Endothelial cell of umbilical vein (primary cell): ENCODE results near the gene GANC. TPM values are rescaled to one million over a fixed set of nuclear protein-coding genes. Genes with fewer than 3 reads are reported as not detected.

Experiments
- BruUV-seq: library from RNA; stranded (reverse); fragments of 400-500 nt; replicated peaks from 2 replicates; lab custom pipeline; 2021; lab: Mats Ljungman, UMichigan
- CTCF ChIA-PET: fragments of 300-600, 350-600 bp; sonication (Branson Sonifier 250); formaldehyde crosslinking; loops from one replicate; lab custom pipeline; 2021; ENCODE audit warnings: antibody characterized with exemption, inconsistent platforms; lab: Charles Lee
- POLR2A ChIA-PET: fragments of 300-600, 350-600 bp; sonication (Branson Sonifier 250); formaldehyde crosslinking; loops from one replicate; lab custom pipeline; 2021; ENCODE audit warnings: antibody characterized with exemption, inconsistent platforms; lab: Charles Lee
- DNase-seq: peaks from one replicate; pipeline ENCODE4 v3.0.0-alpha.2; 2011; ENCODE audit warnings: low read depth, low spot score
- FAIRE-seq: peaks from 2 replicates; lab custom pipeline; 2011; peaks lifted over from hg19 to GRCh38; lab: Jason Lieb, UNC
- H2AFZ ChIP-seq: 2 replicates; pipeline ENCODE4 v1.6.0; 2012; ENCODE audit warnings: low read depth, low read length, control low read depth, inconsistent platforms
- H3K27ac ChIP-seq: 2 replicates; pipeline ENCODE4 v1.5.1; 2011; ENCODE audit warnings: low read depth, mild to moderate bottlenecking, control low read depth, low read length, moderate library complexity; ENCODE audit not compliant: insufficient read depth
- H3K27me3 ChIP-seq, 2 experiments: 2 replicates each; pipeline versions ENCODE4 v1.6.0 to v1.6.1; 2011; ENCODE audit warnings: low read length in 2 of 2, mixed read lengths in 1 of 2; ENCODE audit not compliant: control insufficient read depth in 2 of 2, insufficient read depth in 2 of 2
- H3K36me3 ChIP-seq, 2 experiments: 2 replicates in 1 of 2; 3 replicates in 1 of 2; pipeline ENCODE4 v1.5.1; 2011; ENCODE audit warnings: low read length in 2 of 2, mild to moderate bottlenecking in 1 of 2, moderate library complexity in 1 of 2; ENCODE audit not compliant: control insufficient read depth in 2 of 2, insufficient read depth in 2 of 2; ENCODE audit errors: extremely low read depth in 1 of 2
- H3K4me1 ChIP-seq: 3 replicates; pipeline ENCODE4 v1.5.1; 2011; ENCODE audit warnings: mild to moderate bottlenecking, low read length; ENCODE audit not compliant: control insufficient read depth, insufficient read depth; ENCODE audit errors: extremely low read depth
- H3K4me2 ChIP-seq: 2 replicates; pipeline ENCODE4 v1.6.1; 2011; ENCODE audit warnings: low read length, control low read depth, mixed read lengths; ENCODE audit not compliant: insufficient read depth
- H3K4me3 ChIP-seq, 3 experiments: fragments of 200-600 bp in 1 of 3; sonication (generic), shearing (Covaris generic) in 1 of 3; replicated peaks in 1 of 3; 2 replicates each; pipeline ENCODE4 v1.5.1; 2011 to 2016; ENCODE audit warnings: control low read depth in 3 of 3, low read length in 3 of 3, mild to moderate bottlenecking in 2 of 3, inconsistent platforms in 1 of 3, low read depth in 1 of 3, moderate library complexity in 1 of 3; ENCODE audit not compliant: insufficient read depth in 1 of 3
- H3K79me2 ChIP-seq: 2 replicates; pipeline ENCODE4 v1.6.0; 2012; ENCODE audit warnings: low read length, inconsistent platforms; ENCODE audit not compliant: control insufficient read depth, insufficient read depth
- H3K9ac ChIP-seq: replicated peaks from 2 replicates; pipeline ENCODE3; 2011; ENCODE audit warnings: low read length, control low read depth; ENCODE audit not compliant: insufficient read depth; ENCODE audit errors: extremely low read depth
- H3K9me1 ChIP-seq: replicated peaks from 3 replicates; pipeline ENCODE4 v1.6.0; 2011; ENCODE audit warnings: mild to moderate bottlenecking, low read length; ENCODE audit not compliant: control insufficient read depth, insufficient read depth; ENCODE audit errors: extremely low read depth
- H3K9me3 ChIP-seq: replicated peaks from 2 replicates; pipeline ENCODE4 v1.5.1; 2012; ENCODE audit warnings: low read length, inconsistent platforms; ENCODE audit not compliant: control insufficient read depth, insufficient read depth
- H4K20me1 ChIP-seq: replicated peaks from 2 replicates; pipeline ENCODE3; 2011; ENCODE audit warnings: mild to moderate bottlenecking, low read length; ENCODE audit not compliant: control insufficient read depth, insufficient read depth; ENCODE audit errors: extremely low read depth
- CTCF ChIP-seq, 2 donors: IDR thresholded peaks; 1 replicate in 1 of 2; 2 replicates in 1 of 2; pipeline ENCODE4 v1.5.1; 2011; ENCODE audit warnings: low read length in 2 of 2, mild to moderate bottlenecking in 2 of 2, moderate library complexity in 2 of 2, control low read depth in 1 of 2, inconsistent platforms in 1 of 2, low read depth in 1 of 2; ENCODE audit not compliant: insufficient read depth in 1 of 2; ENCODE audit errors: extremely low read depth in 1 of 2
- FOS ChIP-seq: IDR thresholded peaks from 2 replicates; pipeline ENCODE4 v1.6.1; 2011; ENCODE audit warnings: mild to moderate bottlenecking, low read length, moderate library complexity, borderline replicate concordance; ENCODE audit not compliant: insufficient read depth
- GATA2 ChIP-seq: IDR thresholded peaks from 2 replicates; pipeline ENCODE4 v1.7.0; 2011; ENCODE audit warnings: low read depth, mild to moderate bottlenecking, moderate library complexity, mixed read lengths, low read length; ENCODE audit not compliant: insufficient read length, insufficient read depth
- JUN ChIP-seq: IDR thresholded peaks from 2 replicates; pipeline ENCODE4 v1.6.1; 2011; ENCODE audit warnings: borderline replicate concordance, low read depth; ENCODE audit not compliant: insufficient read length, insufficient read depth
- MYC ChIP-seq: IDR thresholded peaks from one replicate; pipeline ENCODE4 v1.6.1; 2011; ENCODE audit warnings: mild to moderate bottlenecking, low read depth, low read length
- POLR2A ChIP-seq: IDR thresholded peaks from 2 replicates; pipeline ENCODE4 v1.6.1; 2012; ENCODE audit warnings: low read depth, mild to moderate bottlenecking, control low read depth, low read length
- POLR2AphosphoS5 ChIP-seq: IDR thresholded peaks from 2 replicates; pipeline ENCODE4 v1.6.1; 2012; ENCODE audit warnings: low read depth, mild to moderate bottlenecking, control low read depth, low read length, moderate library complexity; ENCODE audit not compliant: insufficient read depth
- dilution Hi-C: fragments of 300-500 bp; cut with MboI; formaldehyde crosslinking; loops from one replicate; pipeline ENCODE4 v1.15.0; 2019; ENCODE audit warnings: low sequenced_read_pairs; ENCODE audit not compliant: extremely low pct_ligation_motif_present
- intact Hi-C: fragments of 100-400 bp; cut with micrococcal nuclease; formaldehyde crosslinking; loops from one replicate; pipeline ENCODE4 v1.10.0; 2022
- polyA plus RNA-seq, 4 experiments: library from polyadenylated mRNA; depleted of rRNA in 3 of 4; stranded (reverse) in 3 of 4; unstranded in 1 of 4; fragments of >200 nt; gene quantifications; 2 replicates each; pipeline versions ENCODE4 v1.2.1 to v1.2.3, GENCODE V29; 2011 to 2012; ENCODE audit warnings: missing spikeins in 1 of 4
- total RNA-seq: library from RNA; stranded (reverse); gene quantifications from 2 replicates; pipeline ENCODE4 v1.2.3, GENCODE V29; 2021

The GANC gene
- total and polyA plus RNA-seq, 2 donors (not counting 3 experiments of a cell fraction or from before 2014, with no cell fraction given) = 8.5 to 17.8 TPM

- H2AFZ ChIP-seq = no peak overlapping the region
- H4K20me1 ChIP-seq = no peaks in the 10 kb centered on the region
- H3K36me3 ChIP-seq = peaks cover 2 to 4% of the 10 kb centered on the region in 2 experiments
- CTCF ChIA-PET = interaction anchor here (0.9 to 1.5 kb wide), 2 partner anchors 25 to 115 kb away, joined by 3 to 5 read pairs; no protein-coding TSS in a partner anchor
- peak overlapping the region; percentile 100 for H3K4me2 ChIP-seq
- dilution Hi-C loops = no loop called here
- DNase-seq = no peak
- no peak overlapping the region for H3K27ac ChIP-seq
- no peaks in the 10 kb centered on the region for H3K27me3 ChIP-seq
- POLR2A ChIA-PET = no interaction called here
- H3K79me2 ChIP-seq = peaks cover 58% of the 10 kb centered on the region
- BruUV-seq = no TSS peak
- no peaks in the 10 kb centered on the region for H3K9me1 ChIP-seq
- no peak overlapping the region for H3K9ac ChIP-seq
- peak overlapping the region in 1 of 3 experiments; percentile 97 for H3K4me3 ChIP-seq
- intact Hi-C loops = loop anchor here (5.0 kb wide), 2 partner anchors 202 to 222 kb away; partner anchors contain the start of gene ZNF106
- H3K9me3 ChIP-seq = no peaks in the 10 kb centered on the region
- no peak for FAIRE-seq
- TF ChIP-seq POLR2A (no peak), GATA2 (no peak), MYC (no peak), POLR2AphosphoS5 (no peak), JUN (no peak), FOS (no peak)
- H3K4me1 ChIP-seq = peaks cover 35% of the 10 kb centered on the region
Observed at GRCh38 chr15:42270551-42270950, 2.5 kb upstream of the GANC start.

- CTCF ChIA-PET = interaction anchor here (0.9 to 1.5 kb wide), 2 partner anchors 25 to 114 kb away, joined by 3 to 5 read pairs; no protein-coding TSS in a partner anchor
- H3K27ac ChIP-seq = no peak overlapping the region
Observed at GRCh38 chr15:42270996-42271395, 2.0 kb upstream of the GANC start.

More at GRCh38 chr15:42270996-42271395, 2.0 kb upstream of the GANC start:
- no peaks in the 10 kb centered on the region for H3K9me3 ChIP-seq
- H3K4me2 ChIP-seq = peak overlapping the region; percentile 100
- H3K9me1 ChIP-seq = no peaks in the 10 kb centered on the region
- dilution Hi-C loops (no loop called here), intact Hi-C loops (loop anchor here (5.0 kb wide), 2 partner anchors 201 to 221 kb away; partner anchors contain the start of gene ZNF106)
- H2AFZ ChIP-seq = no peak overlapping the region
- H3K27me3 ChIP-seq = no peaks in the 10 kb centered on the region
- POLR2A ChIA-PET = interaction anchor here (0.5 kb wide), 1 partner anchor 9 kb away, joined by 3 read pairs; no protein-coding TSS in a partner anchor
- H3K9ac ChIP-seq = peak overlapping the region; percentile 50
- H3K36me3 ChIP-seq = peaks cover 0 to 2% of the 10 kb centered on the region in 2 experiments
- TF ChIP-seq GATA2 = no peak
- TF ChIP-seq CTCF (IDR thresholded peaks at IDR 0.05; ENCODE audit: extremely low read depth in 1 of 2, insufficient read depth in 1 of 2, low read depth in 1 of 2, low read length in 2 of 2) = no peak
- peaks cover 59% of the 10 kb centered on the region for H3K79me2 ChIP-seq
- no peak for FAIRE-seq
- no peaks in the 10 kb centered on the region for H4K20me1 ChIP-seq
- peaks cover 40% of the 10 kb centered on the region for H3K4me1 ChIP-seq
- DNase-seq = peak; percentile 19
- no TSS peak for BruUV-seq
- H3K4me3 ChIP-seq = peak overlapping the region in 1 of 3 experiments; percentile 97
